NOMO-1 treated with dmso at 0.1 percent for 144 hours (cell line): ENCODE results near the gene ZDHHC20.

Source experiments
- DNase-seq: peaks from one replicate; lab custom pipeline; 2025; ENCODE audit not compliant: unreplicated experiment; lab: John Stamatoyannopoulos, UW

ZDHHC20 gene

GRCh38 chr13:21328201-21328600, 130.9 kb downstream of the ZDHHC20 start:
- DNase-seq = no peak

- DNase-seq = no peak
Observed at GRCh38 chr13:21326155-21327031, 132.7 kb downstream of the ZDHHC20 start.

- no peak for DNase-seq
Observed at GRCh38 chr13:21324803-21325202, 134.3 kb downstream of the ZDHHC20 start.

GRCh38 chr13:21322988-21323387, 136.1 kb downstream of the ZDHHC20 start:
- DNase-seq = no peak
